Retinal pigment epithelial cell (primary cell): ENCODE results near the gene PYGL.

Experiments used
- DNase-seq: peaks from one replicate; pipeline ENCODE4 v3.0.0-alpha.2; 2010; ENCODE audit warnings: low read depth
- H3K4me3 ChIP-seq: 2 replicates; pipeline ENCODE4 v1.5.1; 2011; ENCODE audit warnings: mild to moderate bottlenecking, low read length, control low read depth, moderate library complexity
- TF ChIP-seq, protein P1 (sequence below): conservative IDR thresholded peaks from 2 replicates; pipeline ENCODE4 v1.5.1; 2011; ENCODE audit warnings: low read depth, low read length, control low read depth, inconsistent platforms

Gene PYGL

DNA sequence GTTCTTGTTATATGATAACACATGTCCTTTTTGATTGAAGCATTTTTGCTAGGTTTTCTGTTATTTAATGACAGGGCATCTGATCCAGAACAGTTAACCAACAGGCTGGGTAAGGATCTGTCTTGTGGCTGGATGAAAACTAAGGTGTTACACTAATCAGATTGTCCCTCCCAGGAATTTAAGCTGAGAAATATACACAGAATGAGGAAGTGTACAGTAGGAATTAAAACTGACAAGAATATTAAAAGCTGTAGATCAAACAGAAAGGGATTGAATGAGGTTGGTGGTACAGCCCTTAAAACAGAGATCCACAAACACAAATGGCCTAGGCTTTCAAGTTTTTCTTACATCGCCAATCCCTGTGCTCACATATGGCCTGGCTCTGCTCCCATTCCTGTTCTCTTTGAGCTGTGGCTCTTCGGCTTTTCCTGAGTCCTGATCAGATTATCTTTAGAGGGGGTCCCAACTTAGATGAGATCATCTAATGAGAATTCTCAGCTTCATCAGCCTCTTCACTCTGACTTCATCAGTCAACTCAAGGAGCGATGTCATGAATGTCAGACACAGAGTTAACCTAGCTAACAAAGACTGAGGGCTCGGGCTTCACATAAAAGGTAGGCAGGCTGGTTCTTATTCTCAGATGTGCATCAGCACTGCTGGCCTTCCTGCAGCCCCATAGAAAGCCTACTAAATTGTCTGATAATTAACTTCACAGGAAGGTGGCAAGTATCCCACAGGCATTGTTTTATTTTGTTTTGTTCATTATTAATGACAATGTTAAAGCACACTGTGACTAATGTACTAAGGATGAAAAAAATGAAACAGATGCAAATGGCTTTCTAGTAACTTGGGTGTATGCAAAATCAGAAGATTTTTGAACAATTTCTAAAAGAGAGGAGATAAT, 11.4 kb downstream of the PYGL start:
- TF ChIP-seq, protein P1, sequence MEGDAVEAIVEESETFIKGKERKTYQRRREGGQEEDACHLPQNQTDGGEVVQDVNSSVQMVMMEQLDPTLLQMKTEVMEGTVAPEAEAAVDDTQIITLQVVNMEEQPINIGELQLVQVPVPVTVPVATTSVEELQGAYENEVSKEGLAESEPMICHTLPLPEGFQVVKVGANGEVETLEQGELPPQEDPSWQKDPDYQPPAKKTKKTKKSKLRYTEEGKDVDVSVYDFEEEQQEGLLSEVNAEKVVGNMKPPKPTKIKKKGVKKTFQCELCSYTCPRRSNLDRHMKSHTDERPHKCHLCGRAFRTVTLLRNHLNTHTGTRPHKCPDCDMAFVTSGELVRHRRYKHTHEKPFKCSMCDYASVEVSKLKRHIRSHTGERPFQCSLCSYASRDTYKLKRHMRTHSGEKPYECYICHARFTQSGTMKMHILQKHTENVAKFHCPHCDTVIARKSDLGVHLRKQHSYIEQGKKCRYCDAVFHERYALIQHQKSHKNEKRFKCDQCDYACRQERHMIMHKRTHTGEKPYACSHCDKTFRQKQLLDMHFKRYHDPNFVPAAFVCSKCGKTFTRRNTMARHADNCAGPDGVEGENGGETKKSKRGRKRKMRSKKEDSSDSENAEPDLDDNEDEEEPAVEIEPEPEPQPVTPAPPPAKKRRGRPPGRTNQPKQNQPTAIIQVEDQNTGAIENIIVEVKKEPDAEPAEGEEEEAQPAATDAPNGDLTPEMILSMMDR, result no peak
- DNase-seq, result no peak
- no peak overlapping the region for H3K4me3 ChIP-seq

DNA sequence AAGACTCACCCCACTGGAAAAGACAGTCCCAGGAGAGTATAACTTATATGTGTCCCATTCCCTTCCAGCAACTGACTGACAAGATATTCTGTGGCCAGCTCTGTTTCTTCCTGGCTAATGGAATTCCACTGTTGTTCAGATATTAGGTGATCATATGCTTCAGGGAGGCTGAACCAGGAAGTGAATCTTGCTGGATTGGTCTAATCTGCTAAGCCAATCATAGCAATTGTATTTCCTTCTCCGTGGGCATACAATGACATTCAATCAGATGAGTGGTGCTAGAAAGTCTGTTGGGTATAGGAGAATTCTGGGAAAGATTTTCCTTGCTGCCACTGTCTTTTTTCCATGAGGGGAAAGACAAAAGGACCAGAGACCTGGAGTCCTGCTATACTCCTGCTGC, 12.1 kb downstream of the PYGL start:
- DNase-seq, result no peak
- TF ChIP-seq, protein P1, result no peak

DNA sequence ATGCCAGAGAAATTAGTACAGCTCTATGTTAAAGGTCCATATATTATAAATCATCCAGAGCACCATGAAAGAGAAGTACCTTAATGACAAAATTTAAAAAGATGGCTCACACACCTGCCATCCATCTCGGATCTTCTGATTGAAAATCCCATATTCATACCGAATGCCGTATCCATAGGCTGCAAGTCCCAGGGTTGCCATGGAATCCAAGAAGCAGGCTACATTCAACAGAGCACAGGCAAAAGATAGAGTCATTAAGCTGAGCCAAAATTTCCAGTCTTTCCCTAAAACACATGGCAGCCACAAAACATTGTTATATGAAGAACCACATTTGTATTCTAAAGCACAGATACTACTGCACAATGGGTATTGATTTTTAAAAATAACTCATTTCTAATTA, 12.7 kb downstream of the PYGL start:
- TF ChIP-seq, protein P1, result no peak
- H3K4me3 ChIP-seq, result no peak overlapping the region
- no peak for DNase-seq

More for the DNA sequence above, 12.1 kb downstream of the PYGL start:
- no peak overlapping the region for H3K4me3 ChIP-seq

DNA sequence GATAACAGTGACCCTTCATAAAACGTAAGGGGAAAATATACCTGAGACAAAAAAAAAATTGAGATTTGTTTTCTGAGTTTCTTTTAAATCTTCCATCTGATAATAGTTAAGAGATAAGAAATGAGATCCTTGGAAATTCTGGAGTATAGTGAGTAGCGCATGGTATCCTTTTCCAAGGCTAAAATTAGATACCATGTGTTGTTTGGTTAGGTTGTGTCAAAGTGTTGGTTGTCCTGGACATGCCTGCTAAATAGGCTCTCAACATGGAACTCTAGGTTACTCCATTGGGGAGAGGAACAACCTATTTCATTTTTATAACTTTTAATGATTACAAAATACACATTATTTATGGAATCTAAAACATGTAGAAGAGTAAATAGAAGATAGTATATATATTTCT, 14.8 kb downstream of the PYGL start:
- no peak overlapping the region for H3K4me3 ChIP-seq
- TF ChIP-seq, protein P1, result no peak
- DNase-seq, result no peak

DNA sequence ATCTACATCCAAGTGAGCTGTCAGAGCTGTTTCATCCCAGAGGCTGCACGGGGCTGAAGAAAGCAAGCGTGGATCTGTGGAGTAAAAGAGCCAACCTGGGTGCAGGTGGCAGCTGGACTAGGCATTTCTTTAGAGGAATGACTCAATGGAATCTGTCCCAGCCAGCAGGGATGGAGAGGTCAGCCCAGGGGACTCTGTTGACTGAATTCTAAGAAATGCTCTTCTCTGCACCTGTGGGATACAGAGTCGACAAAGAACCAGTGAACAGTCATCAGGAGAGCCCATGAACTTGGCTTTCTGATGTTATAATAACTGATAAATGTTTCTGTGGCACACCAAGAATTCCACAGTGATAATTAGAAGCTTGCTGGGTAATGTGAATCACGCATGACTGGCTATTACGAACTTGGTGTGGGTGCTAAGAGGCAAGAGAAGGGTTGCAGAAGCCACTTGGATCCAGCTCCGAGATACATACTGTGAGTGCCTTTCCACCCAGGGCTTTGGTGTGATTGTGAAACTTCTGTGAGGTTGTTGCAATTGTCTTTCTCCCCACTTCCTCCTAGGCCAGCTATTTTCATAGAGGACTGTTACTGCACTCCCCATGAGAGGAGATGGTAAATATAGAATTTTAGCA, 16.2 kb downstream of the PYGL start:
- TF ChIP-seq, protein P1, result no peak
- H3K4me3 ChIP-seq, result no peak overlapping the region
- DNase-seq, result no peak

DNA sequence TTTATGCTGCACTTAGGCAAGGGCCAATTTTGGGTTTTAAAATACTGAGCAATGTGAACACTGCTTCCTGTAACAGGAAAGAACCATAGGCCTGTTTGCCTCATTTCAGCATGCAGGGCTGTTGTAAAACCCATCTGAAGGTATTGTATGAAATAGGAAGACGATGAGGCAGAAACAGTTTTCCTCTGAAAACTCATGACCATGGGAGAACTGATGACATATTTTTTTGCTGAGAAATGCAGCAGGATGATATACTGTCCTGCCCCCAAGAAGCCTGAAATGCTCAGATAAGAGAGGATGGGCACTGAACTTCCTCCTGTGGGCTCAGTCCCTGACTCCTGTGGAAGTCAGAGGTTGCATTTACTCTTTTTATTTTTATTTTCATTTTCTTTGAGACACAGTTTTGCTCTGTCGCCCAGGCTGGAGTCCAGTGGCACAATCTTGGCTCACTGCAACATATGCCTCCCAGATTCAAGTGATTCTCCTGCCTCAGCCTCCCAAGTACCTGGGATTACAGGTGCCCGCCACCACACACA, 17.4 kb downstream of the PYGL start:
- DNase-seq, result no peak
- H3K4me3 ChIP-seq, result no peak overlapping the region
- TF ChIP-seq, protein P1, result no peak
